Stimulated activated CD4-positive, alpha-beta T cell treated with anti-CD3 and anti-CD28 coated beads, Interleukin-2, amount 100 ng/mL, for 48 hours (primary cell): Measurements from ENCODE around the gene NDST1.

ENCODE experiments used
- DNase-seq, 2 donors: peaks; one replicate each; pipeline ENCODE4 v3.0.0-alpha.2; 2020

NDST1 gene

GRCh38 chr5:150574818-150575547 lies 67.1 kb downstream of the NDST1 start:
- DNase-seq = no peak

GRCh38 chr5:150575745-150576448 lies 68.0 kb downstream of the NDST1 start:
- no peak for DNase-seq

GRCh38 chr5:150576449-150576949 lies 68.6 kb downstream of the NDST1 start:
- no peak for DNase-seq

GRCh38 chr5:150577378-150578139 lies 69.6 kb downstream of the NDST1 start:
- DNase-seq = no peak

GRCh38 chr5:150578781-150579461 lies 71.0 kb downstream of the NDST1 start:
- DNase-seq = no peak

GRCh38 chr5:150579462-150580400 lies 71.8 kb downstream of the NDST1 start:
- no peak for DNase-seq

- DNase-seq = no peak
These were observed 73.0 kb downstream of the NDST1 start for GRCh38 chr5:150580917-150581316.

GRCh38 chr5:150582241-150583109 lies 74.5 kb downstream of the NDST1 start:
- no peak for DNase-seq

GRCh38 chr5:150583541-150584225 lies 75.8 kb downstream of the NDST1 start:
- DNase-seq = no peak

GRCh38 chr5:150584556-150585335 lies 76.8 kb downstream of the NDST1 start:
- DNase-seq = no peak

GRCh38 chr5:150585781-150586341 lies 77.9 kb downstream of the NDST1 start:
- DNase-seq = no peak

GRCh38 chr5:150587016-150587415 lies 79.1 kb downstream of the NDST1 start:
- DNase-seq = no peak

- no peak for DNase-seq
These were observed 80.1 kb downstream of the NDST1 start for GRCh38 chr5:150587856-150588595.

- DNase-seq = no peak
These were observed 80.6 kb downstream of the NDST1 start for GRCh38 chr5:150588596-150588890.

- DNase-seq = no peak
These were observed 82.1 kb downstream of the NDST1 start for GRCh38 chr5:150589862-150590601.

- DNase-seq = no peak
These were observed 83.2 kb downstream of the NDST1 start for GRCh38 chr5:150590979-150591695.

GRCh38 chr5:150593593-150593992 lies 85.7 kb downstream of the NDST1 start:
- DNase-seq = no peak
